ENCODE data around the gene HCFC1. TPM values are rescaled to one million over a fixed set of nuclear protein-coding genes. Genes with fewer than 3 reads are reported as not detected.

Gene HCFC1
- total and polyA plus RNA-seq, 9 donors: 13.3 to 62.5 (median 43.2) TPM

DNA sequence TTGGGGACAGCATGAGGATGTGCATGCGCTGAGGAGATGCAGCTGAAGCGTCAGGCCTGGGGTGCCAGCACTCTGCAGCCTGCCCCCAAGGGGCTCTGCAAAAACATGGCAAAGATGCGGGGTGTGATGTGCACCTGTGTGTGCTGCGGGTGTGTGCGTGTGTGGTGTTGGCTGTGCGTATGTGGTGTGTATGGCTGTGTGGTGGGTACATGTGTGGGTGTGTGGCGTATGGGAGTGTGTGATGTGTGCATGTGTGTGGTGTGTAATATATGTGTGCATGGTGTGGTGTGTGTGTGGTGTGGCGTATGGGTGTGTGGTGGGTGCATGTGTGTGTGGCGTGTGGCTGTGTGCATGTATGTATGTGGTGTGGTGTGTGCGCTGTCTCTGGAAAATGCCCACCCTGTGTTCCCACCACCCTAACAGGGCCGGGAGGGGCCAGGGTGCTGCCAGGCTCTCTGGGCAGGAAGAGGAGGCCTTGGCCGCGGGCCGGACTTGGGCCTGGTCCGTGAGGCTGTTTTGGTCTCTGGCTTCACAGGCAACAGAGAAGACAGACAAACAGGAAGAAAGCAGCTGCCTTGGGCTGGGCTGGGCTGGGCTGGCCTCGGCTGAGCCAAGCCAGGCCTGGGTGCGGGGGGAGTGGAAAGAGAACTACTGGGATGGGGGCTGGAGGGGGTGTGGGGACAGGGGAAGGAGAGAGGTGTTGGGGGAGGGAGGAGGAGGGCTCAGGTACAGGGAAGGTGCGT lies 68.2 kb downstream of the HCFC1 start:
- Histone ChIP-seq H3K27ac (no peak overlapping the region), H3K36me3 (no peaks in the 10 kb centered on the region), H3K4me3 (no peak overlapping the region), H3K9me3 (no peaks in the 10 kb centered on the region), H3K27me3 (no peaks in the 10 kb centered on the region), H3K4me1 (ENCODE audit: insufficient read depth) (no peaks in the 10 kb centered on the region)
- WGBS, 3 donors: 59 to 67% (median 66%) methylated on average over 18 of the region's 18 CpGs
- no peak for TF ChIP-seq POLR2A (IDR thresholded peaks at IDR 0.05)
- TF ChIP-seq, protein P1, sequence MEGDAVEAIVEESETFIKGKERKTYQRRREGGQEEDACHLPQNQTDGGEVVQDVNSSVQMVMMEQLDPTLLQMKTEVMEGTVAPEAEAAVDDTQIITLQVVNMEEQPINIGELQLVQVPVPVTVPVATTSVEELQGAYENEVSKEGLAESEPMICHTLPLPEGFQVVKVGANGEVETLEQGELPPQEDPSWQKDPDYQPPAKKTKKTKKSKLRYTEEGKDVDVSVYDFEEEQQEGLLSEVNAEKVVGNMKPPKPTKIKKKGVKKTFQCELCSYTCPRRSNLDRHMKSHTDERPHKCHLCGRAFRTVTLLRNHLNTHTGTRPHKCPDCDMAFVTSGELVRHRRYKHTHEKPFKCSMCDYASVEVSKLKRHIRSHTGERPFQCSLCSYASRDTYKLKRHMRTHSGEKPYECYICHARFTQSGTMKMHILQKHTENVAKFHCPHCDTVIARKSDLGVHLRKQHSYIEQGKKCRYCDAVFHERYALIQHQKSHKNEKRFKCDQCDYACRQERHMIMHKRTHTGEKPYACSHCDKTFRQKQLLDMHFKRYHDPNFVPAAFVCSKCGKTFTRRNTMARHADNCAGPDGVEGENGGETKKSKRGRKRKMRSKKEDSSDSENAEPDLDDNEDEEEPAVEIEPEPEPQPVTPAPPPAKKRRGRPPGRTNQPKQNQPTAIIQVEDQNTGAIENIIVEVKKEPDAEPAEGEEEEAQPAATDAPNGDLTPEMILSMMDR (IDR thresholded peaks at IDR 0.05): no peak
- no peak for TF ChIP-seq EP300 (IDR thresholded peaks at IDR 0.05)
- peak in 1 of 5 donors; percentile 8 for DNase-seq
- intact Hi-C loops (cut with DNase I): no loop called here

DNA sequence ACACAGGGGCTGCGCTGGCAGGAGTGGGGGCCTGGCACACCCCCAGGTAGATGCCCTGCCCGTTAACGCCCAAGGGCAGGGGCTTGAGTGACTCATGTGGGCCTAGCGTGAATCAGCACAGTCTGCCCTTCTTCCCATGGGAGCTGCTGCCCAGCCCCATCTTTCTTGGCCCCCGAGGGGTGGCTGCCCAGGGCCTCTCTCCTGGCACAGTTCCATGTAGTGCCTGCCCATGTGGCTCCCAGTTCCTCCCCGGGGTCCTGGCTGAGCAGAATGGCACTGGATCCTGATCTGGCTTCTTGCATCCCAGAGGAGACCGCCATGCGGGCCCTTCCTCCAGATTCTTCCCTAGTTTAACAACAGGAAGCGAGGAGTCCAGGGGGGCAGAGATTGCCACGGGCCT lies 69.2 kb downstream of the HCFC1 start:
- Histone ChIP-seq H3K36me3 (no peaks in the 10 kb centered on the region), H3K27me3 (no peaks in the 10 kb centered on the region), H3K4me1 (ENCODE audit: insufficient read depth) (no peaks in the 10 kb centered on the region), H3K9me3 (no peaks in the 10 kb centered on the region), H3K27ac (no peak overlapping the region), H3K4me3 (no peak overlapping the region)
- intact Hi-C loops (cut with DNase I): no loop called here
- TF ChIP-seq EP300 (IDR thresholded peaks at IDR 0.05): no peak
- no peak for TF ChIP-seq POLR2A (IDR thresholded peaks at IDR 0.05)
- TF ChIP-seq, protein P1 (IDR thresholded peaks at IDR 0.05): no peak
- 66% methylated on average over 10 of the region's 10 CpGs for WGBS, 3 donors
- DNase-seq: peak in 1 of 5 donors; percentile 8

DNA sequence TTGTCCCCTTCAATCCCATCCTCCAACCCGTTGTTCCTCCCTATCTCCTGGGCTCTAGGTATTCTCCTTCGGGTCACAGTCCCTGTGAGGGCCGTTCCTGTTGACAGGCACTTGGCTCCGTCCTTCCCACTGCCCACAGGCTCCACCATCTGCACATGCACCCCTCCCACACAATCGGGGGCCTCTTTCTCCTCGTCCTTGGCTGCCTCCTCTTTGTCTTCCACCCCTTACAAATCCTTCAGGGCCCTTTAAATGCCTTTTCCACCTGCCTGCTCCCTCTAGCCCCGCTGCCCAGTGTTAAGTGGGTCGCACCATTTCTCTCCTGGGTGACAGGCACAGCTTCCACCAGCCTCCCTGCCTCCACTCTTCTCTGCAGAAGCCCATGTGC lies 69.9 kb downstream of the HCFC1 start:
- Histone ChIP-seq H3K4me1 (ENCODE audit: insufficient read depth) (no peaks in the 10 kb centered on the region), H3K36me3 (no peaks in the 10 kb centered on the region), H3K4me3 (no peak overlapping the region), H3K27me3 (no peaks in the 10 kb centered on the region), H3K9me3 (no peaks in the 10 kb centered on the region), H3K27ac (no peak overlapping the region)
- intact Hi-C loops (cut with DNase I): no loop called here
- no peak for DNase-seq
- TF ChIP-seq EP300 (IDR thresholded peaks at IDR 0.05) (no peak), POLR2A (IDR thresholded peaks at IDR 0.05) (no peak)
- TF ChIP-seq, protein P1 (IDR thresholded peaks at IDR 0.05): no peak
- WGBS, 3 donors: 46 to 53% (median 46%) methylated on average over 8 of the region's 8 CpGs

DNA sequence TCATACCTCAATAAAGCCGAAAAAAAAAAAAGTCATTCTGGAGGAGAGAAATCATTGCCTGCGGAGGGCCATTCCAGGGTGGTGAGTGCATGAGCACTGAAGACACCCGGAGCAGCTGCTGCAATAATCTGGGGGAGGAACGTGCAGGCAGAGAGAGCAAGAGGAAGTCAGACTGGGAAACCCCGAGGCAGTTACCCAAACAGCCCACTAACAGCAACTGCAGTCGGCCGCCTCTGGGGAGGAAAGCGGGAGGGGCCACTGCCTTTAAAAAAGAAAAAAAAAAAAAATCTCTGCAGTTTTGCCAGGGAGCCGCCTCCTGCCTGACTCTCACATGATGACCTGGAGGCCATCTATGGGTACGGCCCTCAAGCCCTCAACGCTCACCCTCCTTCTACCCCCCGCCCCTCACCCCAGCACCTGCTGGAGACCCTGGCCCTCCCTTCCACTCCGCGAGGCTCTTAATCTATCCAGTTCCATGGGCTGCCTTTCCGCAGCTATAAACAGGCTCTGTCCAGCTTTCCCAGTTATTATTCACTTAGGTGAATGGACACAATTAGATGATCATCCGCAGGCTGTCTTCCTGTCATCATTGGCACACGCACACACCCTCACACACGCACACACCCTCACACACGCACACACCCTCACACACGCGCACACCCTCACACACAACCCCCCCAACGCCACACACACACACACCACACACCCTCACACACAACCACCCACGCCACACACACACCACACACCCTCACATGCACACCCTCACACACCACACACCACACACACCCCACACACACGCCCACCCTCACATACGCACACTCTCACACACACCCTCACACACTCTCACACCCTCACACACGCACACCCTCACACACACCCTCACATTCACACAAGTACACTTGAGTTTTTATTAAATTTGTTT lies 70.5 kb downstream of the HCFC1 start:
- Histone ChIP-seq H3K4me3 (no peak overlapping the region), H3K27me3 (no peaks in the 10 kb centered on the region), H3K4me1 (ENCODE audit: insufficient read depth) (no peaks in the 10 kb centered on the region), H3K9me3 (peaks cover 0 to 3% of the 10 kb centered on the region in 2 donors), H3K27ac (no peak overlapping the region), H3K36me3 (no peaks in the 10 kb centered on the region)
- intact Hi-C loops (cut with DNase I): no loop called here
- TF ChIP-seq POLR2A (IDR thresholded peaks at IDR 0.05) (no peak), EP300 (IDR thresholded peaks at IDR 0.05) (no peak)
- TF ChIP-seq, protein P1 (IDR thresholded peaks at IDR 0.05): no peak
- WGBS, 3 donors: 41 to 50% (median 42%) methylated on average over 26 of the region's 26 CpGs
- peak in 1 of 5 donors; percentile 37 for DNase-seq

Measured in ovary (tissue), 9 donors.